H9 (cell line): ENCODE data around the gene KCNAB1. TPM values are rescaled to one million over a fixed set of nuclear protein-coding genes. Genes with fewer than 3 reads are reported as not detected.

Experiments used
- DNase-seq: peaks from one replicate; pipeline ENCODE4 v3.0.0-alpha.2; 2017
- H2AFZ ChIP-seq: one replicate; pipeline ENCODE4 v1.6.1; 2013; ENCODE audit warnings: mild to moderate bottlenecking, low read length, control low read depth, moderate library complexity
- H2AK5ac ChIP-seq: 2 replicates; pipeline ENCODE4 v1.6.1; 2013; ENCODE audit warnings: low read length, control low read depth, mixed read lengths; ENCODE audit not compliant: insufficient read length
- H2BK120ac ChIP-seq: one replicate; pipeline ENCODE4 v1.6.1; 2013; ENCODE audit warnings: low read depth, mild to moderate bottlenecking, low read length, control low read depth, inconsistent platforms; ENCODE audit not compliant: poor library complexity, severe bottlenecking
- H2BK12ac ChIP-seq: 2 replicates; pipeline ENCODE4 v1.6.1; 2013; ENCODE audit warnings: low read length, control low read depth, mixed read lengths, low read depth; ENCODE audit not compliant: insufficient read length
- H2BK15ac ChIP-seq: 2 replicates; pipeline ENCODE4 v1.6.1; 2013; ENCODE audit warnings: low read depth, low read length, control low read depth
- H2BK20ac ChIP-seq: one replicate; pipeline ENCODE4 v1.6.1; 2013; ENCODE audit warnings: low read depth, mild to moderate bottlenecking, low read length, control low read depth, inconsistent platforms; ENCODE audit not compliant: poor library complexity, severe bottlenecking
- H2BK5ac ChIP-seq: 2 replicates; pipeline ENCODE4 v1.6.1; 2013; ENCODE audit warnings: low read length, control low read depth, mixed read lengths; ENCODE audit not compliant: insufficient read length
- H3K14ac ChIP-seq: 2 replicates; pipeline ENCODE4 v1.6.1; 2013; ENCODE audit warnings: low read length, control low read depth; ENCODE audit not compliant: insufficient read depth
- H3K18ac ChIP-seq: 2 replicates; pipeline ENCODE4 v1.6.1; 2013; ENCODE audit warnings: low read depth, mild to moderate bottlenecking, mixed read lengths, low read length, control low read depth; ENCODE audit not compliant: insufficient read length
- H3K23ac ChIP-seq: 2 replicates; pipeline ENCODE4 v1.6.1; 2013; ENCODE audit warnings: low read length, control low read depth, mixed read lengths, low read depth; ENCODE audit not compliant: insufficient read length
- H3K23me2 ChIP-seq: 2 replicates; pipeline ENCODE4 v1.6.1; 2013; ENCODE audit warnings: low read depth, mild to moderate bottlenecking, mixed read lengths, low read length, control low read depth; ENCODE audit not compliant: insufficient read length, poor library complexity, severe bottlenecking
- H3K27ac ChIP-seq: 2 replicates; pipeline ENCODE4 v1.5.1; 2013; ENCODE audit warnings: low read length, control low read depth, mixed read lengths, low read depth; ENCODE audit not compliant: insufficient read length
- H3K27me3 ChIP-seq: 2 replicates; pipeline ENCODE4 v1.6.1; 2013; ENCODE audit warnings: low read length, control low read depth, inconsistent platforms; ENCODE audit not compliant: insufficient read depth
- H3K4ac ChIP-seq: 2 replicates; pipeline ENCODE4 v1.6.1; 2013; ENCODE audit warnings: low read depth, mild to moderate bottlenecking, control low read depth, inconsistent platforms, low read length, moderate library complexity
- H3K4me1 ChIP-seq: 2 replicates; pipeline ENCODE4 v1.6.1; 2013; ENCODE audit warnings: low read length, control low read depth, inconsistent platforms; ENCODE audit not compliant: insufficient read depth
- H3K4me2 ChIP-seq: 2 replicates; pipeline ENCODE4 v1.6.1; 2013; ENCODE audit warnings: low read length, control low read depth, mixed read lengths; ENCODE audit not compliant: insufficient read length, insufficient read depth
- H3K56ac ChIP-seq: 2 replicates; pipeline ENCODE4 v1.6.1; 2013; ENCODE audit warnings: low read depth, mild to moderate bottlenecking, mixed read lengths, low read length, control low read depth; ENCODE audit not compliant: insufficient read length
- H3K79me1 ChIP-seq: 2 replicates; pipeline ENCODE4 v1.6.1; 2013; ENCODE audit warnings: low read depth, mild to moderate bottlenecking, moderate library complexity, low read length, control low read depth, inconsistent platforms; ENCODE audit not compliant: insufficient read depth, poor library complexity, severe bottlenecking
- H3K79me2 ChIP-seq: 2 replicates; pipeline ENCODE4 v1.6.1; 2013; ENCODE audit warnings: low read length, control low read depth, inconsistent platforms; ENCODE audit not compliant: insufficient read depth
- H3K9ac ChIP-seq: 2 replicates; pipeline ENCODE4 v1.6.1; 2013; ENCODE audit warnings: low read length, control low read depth, mixed read lengths; ENCODE audit not compliant: insufficient read length; ENCODE audit errors: extremely low read depth
- H3K9me3 ChIP-seq: one replicate; pipeline ENCODE4 v1.6.1; 2013; ENCODE audit warnings: low read depth, low read length, inconsistent platforms; ENCODE audit not compliant: control insufficient read depth
- H3T11ph ChIP-seq: one replicate; pipeline ENCODE4 v1.6.1; 2013; ENCODE audit warnings: mild to moderate bottlenecking, low read length, control low read depth, inconsistent platforms
- H4K20me1 ChIP-seq: one replicate; pipeline ENCODE4 v1.6.1; 2013; ENCODE audit not compliant: control insufficient read depth, insufficient read length, insufficient read depth
- H4K5ac ChIP-seq: 2 replicates; pipeline ENCODE4 v1.6.1; 2013; ENCODE audit warnings: low read depth, mild to moderate bottlenecking, mixed read lengths, low read length, control low read depth; ENCODE audit not compliant: insufficient read length
- H4K8ac ChIP-seq: replicated peaks from 2 replicates; pipeline ENCODE4 v1.6.1; 2013; ENCODE audit warnings: low read length, control low read depth, mixed read lengths, low read depth; ENCODE audit not compliant: insufficient read length
- H4K91ac ChIP-seq: 2 replicates; pipeline ENCODE4 v1.6.1; 2013; ENCODE audit warnings: low read depth, mild to moderate bottlenecking, moderate library complexity, mixed read lengths, low read length, control low read depth; ENCODE audit not compliant: insufficient read length
- H3K27ac Mint-ChIP-seq, 3 experiments: 2 replicates in 2 of 3; 3 replicates in 1 of 3; pipeline ENCODE4 v1.8.0; 2020 to 2021; ENCODE audit warnings: mixed read lengths in 3 of 3, mild to moderate bottlenecking in 1 of 3, moderate library complexity in 1 of 3
- H3K27me3 Mint-ChIP-seq: 2 replicates; pipeline ENCODE4 v1.8.0; 2021; ENCODE audit warnings: low read depth, mild to moderate bottlenecking, moderate library complexity, mixed read lengths
- H3K36me3 Mint-ChIP-seq, 3 experiments: 2 replicates in 2 of 3; 3 replicates in 1 of 3; pipeline ENCODE4 v1.8.0; 2020 to 2021; ENCODE audit warnings: low read depth in 3 of 3, mixed read lengths in 3 of 3; ENCODE audit not compliant: insufficient read depth in 1 of 3
- H3K4me1 Mint-ChIP-seq, 2 experiments: 2 replicates each; pipeline ENCODE4 v1.8.0; 2020; ENCODE audit warnings: mixed read lengths in 2 of 2
- H3K4me3 Mint-ChIP-seq, 2 experiments: 2 replicates in 1 of 2; 3 replicates in 1 of 2; pipeline ENCODE4 v1.8.0; 2020 to 2021; ENCODE audit warnings: mild to moderate bottlenecking in 2 of 2, mixed read lengths in 2 of 2, moderate library complexity in 1 of 2
- H3K9me3 Mint-ChIP-seq, 2 experiments: 2 replicates in 1 of 2; 3 replicates in 1 of 2; pipeline ENCODE4 v1.8.0; 2020; ENCODE audit warnings: mild to moderate bottlenecking in 2 of 2, mixed read lengths in 2 of 2, moderate library complexity in 1 of 2
- WGBS: extraction: QIAGEN DNeasy Blood & Tissue Kit; methylation state at CpG from one replicate; pipeline ENCODE4 v1.1.7; 2013; ENCODE audit warnings: missing lambda C conversion rate, low lambda C conversion rate, mixed read lengths; ENCODE audit not compliant: insufficient read length; ENCODE audit errors: extremely low coverage; 5-methylcytosine and 5-hydroxymethylcytosine counted together
- total RNA-seq: library from RNA; stranded (reverse); gene quantifications from 2 replicates; pipeline ENCODE4 v1.2.1, GENCODE V29; 2021
- TF ChIP-seq, protein P1 (sequence below): fragments of 200-600 bp; sonication (generic); conservative IDR thresholded peaks from 3 replicates; pipeline ENCODE4 v1.8.0; 2021; ENCODE audit warnings: antibody characterized with exemption, mild to moderate bottlenecking

The KCNAB1 gene
- total RNA-seq, 1 experiment from 2014 or later = 3.7 TPM

GRCh38 chr3:156477323-156477722, 356.9 kb downstream of the KCNAB1 start:
- Mint-ChIP-seq H3K9me3 (no peaks in the 10 kb centered on the region), H3K27me3 (no peaks in the 10 kb centered on the region), H3K27ac (no peak overlapping the region), H3K36me3 (no peaks in the 10 kb centered on the region), H3K4me1 (peaks cover 8 to 12% of the 10 kb centered on the region in 2 experiments), H3K4me3 (no peak overlapping the region)
- H2AK5ac ChIP-seq = no peak overlapping the region
- no peak overlapping the region for H3T11ph ChIP-seq
- no peak overlapping the region for H3K4me2 ChIP-seq
- H3K9me3 ChIP-seq = no peaks in the 10 kb centered on the region
- H2BK15ac ChIP-seq = no peak overlapping the region
- H4K5ac ChIP-seq = no peak overlapping the region
- H4K20me1 ChIP-seq = no peaks in the 10 kb centered on the region
- TF ChIP-seq, protein P1, sequence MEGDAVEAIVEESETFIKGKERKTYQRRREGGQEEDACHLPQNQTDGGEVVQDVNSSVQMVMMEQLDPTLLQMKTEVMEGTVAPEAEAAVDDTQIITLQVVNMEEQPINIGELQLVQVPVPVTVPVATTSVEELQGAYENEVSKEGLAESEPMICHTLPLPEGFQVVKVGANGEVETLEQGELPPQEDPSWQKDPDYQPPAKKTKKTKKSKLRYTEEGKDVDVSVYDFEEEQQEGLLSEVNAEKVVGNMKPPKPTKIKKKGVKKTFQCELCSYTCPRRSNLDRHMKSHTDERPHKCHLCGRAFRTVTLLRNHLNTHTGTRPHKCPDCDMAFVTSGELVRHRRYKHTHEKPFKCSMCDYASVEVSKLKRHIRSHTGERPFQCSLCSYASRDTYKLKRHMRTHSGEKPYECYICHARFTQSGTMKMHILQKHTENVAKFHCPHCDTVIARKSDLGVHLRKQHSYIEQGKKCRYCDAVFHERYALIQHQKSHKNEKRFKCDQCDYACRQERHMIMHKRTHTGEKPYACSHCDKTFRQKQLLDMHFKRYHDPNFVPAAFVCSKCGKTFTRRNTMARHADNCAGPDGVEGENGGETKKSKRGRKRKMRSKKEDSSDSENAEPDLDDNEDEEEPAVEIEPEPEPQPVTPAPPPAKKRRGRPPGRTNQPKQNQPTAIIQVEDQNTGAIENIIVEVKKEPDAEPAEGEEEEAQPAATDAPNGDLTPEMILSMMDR = no peak
- no peaks in the 10 kb centered on the region for H3K79me2 ChIP-seq
- no peaks in the 10 kb centered on the region for H3K79me1 ChIP-seq
- no peaks in the 10 kb centered on the region for H3K23me2 ChIP-seq
- H3K56ac ChIP-seq = no peak overlapping the region
- no peak overlapping the region for H3K4ac ChIP-seq
- no peak overlapping the region for H2BK5ac ChIP-seq
- WGBS = no CpG with 5 or more reads among the region's 1 CpG
- no peak overlapping the region for H4K91ac ChIP-seq
- H3K14ac ChIP-seq = no peak overlapping the region
- H3K27ac ChIP-seq = no peak overlapping the region
- no peak overlapping the region for H3K23ac ChIP-seq
- H3K4me1 ChIP-seq = no peaks in the 10 kb centered on the region
- no peak overlapping the region for H2AFZ ChIP-seq
- H2BK20ac ChIP-seq = no peak overlapping the region
- H4K8ac ChIP-seq = no peak overlapping the region
- peak; percentile 32 for DNase-seq
- no peak overlapping the region for H2BK12ac ChIP-seq
- H3K9ac ChIP-seq = no peak overlapping the region
- no peaks in the 10 kb centered on the region for H3K27me3 ChIP-seq
- no peak overlapping the region for H3K18ac ChIP-seq
- H2BK120ac ChIP-seq = no peak overlapping the region
